Stimulated activated CD4-positive, alpha-beta T cell treated with anti-CD3 and anti-CD28 coated beads, Interleukin-15, amount 100 ng/mL, for 1 hour (primary cell): ENCODE measurements around the gene BRINP3.

Experiments used
- DNase-seq, 2 donors: peaks; one replicate each; pipeline ENCODE4 v3.0.0-alpha.2; 2020; ENCODE audit warnings: low read depth in 1 of 2, low spot score in 1 of 2

BRINP3 gene

GRCh38 chr1:190453550-190453949, 24.1 kb downstream of the BRINP3 start:
- DNase-seq = no peak

- no peak for DNase-seq
These were observed 25.3 kb downstream of the BRINP3 start for GRCh38 chr1:190452272-190452848.

- DNase-seq = no peak
These were observed 33.2 kb downstream of the BRINP3 start for GRCh38 chr1:190444464-190444863.

GRCh38 chr1:190439447-190439846, 38.2 kb downstream of the BRINP3 start:
- no peak for DNase-seq

GRCh38 chr1:190436615-190437014, 41.0 kb downstream of the BRINP3 start:
- no peak for DNase-seq

- no peak for DNase-seq
These were observed 47.7 kb downstream of the BRINP3 start for GRCh38 chr1:190429932-190430331.

- DNase-seq = no peak
These were observed 48.5 kb downstream of the BRINP3 start for GRCh38 chr1:190429141-190429540.

- DNase-seq = no peak
These were observed 61.4 kb downstream of the BRINP3 start for GRCh38 chr1:190416239-190416638.

- no peak for DNase-seq
These were observed 64.5 kb downstream of the BRINP3 start for GRCh38 chr1:190413142-190413541.

- DNase-seq = no peak
These were observed 74.3 kb downstream of the BRINP3 start for GRCh38 chr1:190403402-190403801.

GRCh38 chr1:190399233-190399632, 78.4 kb downstream of the BRINP3 start:
- no peak for DNase-seq

GRCh38 chr1:190391582-190391981, 86.1 kb downstream of the BRINP3 start:
- DNase-seq = no peak

GRCh38 chr1:190377991-190378390, 99.7 kb downstream of the BRINP3 start:
- DNase-seq = no peak

- no peak for DNase-seq
These were observed 100.4 kb downstream of the BRINP3 start for GRCh38 chr1:190377294-190377693.

GRCh38 chr1:190376044-190376443, 101.6 kb downstream of the BRINP3 start:
- no peak for DNase-seq

- no peak for DNase-seq
These were observed 103.8 kb downstream of the BRINP3 start for GRCh38 chr1:190373705-190374336.

- DNase-seq = no peak
These were observed 110.5 kb downstream of the BRINP3 start for GRCh38 chr1:190367200-190367599.

- no peak for DNase-seq
These were observed 112.4 kb downstream of the BRINP3 start for GRCh38 chr1:190365283-190365682.

GRCh38 chr1:190353538-190354101, 124.0 kb downstream of the BRINP3 start:
- DNase-seq = no peak

- no peak for DNase-seq
These were observed 133.2 kb downstream of the BRINP3 start for GRCh38 chr1:190344454-190344853.

GRCh38 chr1:190338829-190339228, 138.8 kb downstream of the BRINP3 start:
- no peak for DNase-seq

GRCh38 chr1:190328871-190329270, 148.8 kb downstream of the BRINP3 start:
- DNase-seq = no peak

GRCh38 chr1:190328361-190328760, 149.3 kb downstream of the BRINP3 start:
- no peak for DNase-seq
